HCT116 (cell line): Measurements from ENCODE around the gene CLCA2.

ENCODE experiments used
- CEBPB ChIP-seq: IDR thresholded peaks from 2 replicates; pipeline ENCODE4 v1.6.1; 2012; ENCODE audit warnings: low read depth
- CTCF ChIP-seq, 3 experiments: fragments of 200-600 bp in 1 of 3; sonication (generic) in 1 of 3; IDR thresholded peaks in 2 of 3; conservative IDR thresholded peaks in 1 of 3; 2 replicates each; pipeline ENCODE4 v1.5.1; 2012 to 2017; ENCODE audit warnings: low read depth in 2 of 3, low read length in 2 of 3, antibody characterized with exemption in 1 of 3, borderline replicate concordance in 1 of 3, control low read depth in 1 of 3, mild to moderate bottlenecking in 1 of 3, mixed read lengths in 1 of 3, mixed run types in 1 of 3, moderate library complexity in 1 of 3; ENCODE audit not compliant: insufficient read depth in 1 of 3
- EZH2 ChIP-seq: fragments of 200-600 bp; sonication (generic); IDR thresholded peaks from 2 replicates; pipeline ENCODE4 v1.6.1; 2017; ENCODE audit warnings: antibody characterized with exemption, mixed run types
- EZH2phosphoT487 ChIP-seq: fragments of 200-600 bp; IDR thresholded peaks from 2 replicates; pipeline ENCODE4 v1.6.1; 2018; ENCODE audit warnings: antibody characterized with exemption, borderline replicate concordance
- FOSL1 ChIP-seq: IDR thresholded peaks from 2 replicates; pipeline ENCODE4 v1.6.1; 2012; ENCODE audit warnings: low read depth
- POLR2A ChIP-seq: IDR thresholded peaks from 2 replicates; pipeline ENCODE4 v1.7.0; 2011; ENCODE audit warnings: borderline replicate concordance; ENCODE audit not compliant: insufficient read depth, insufficient read length; ENCODE audit errors: extremely low read depth
- POLR2AphosphoS5 ChIP-seq: IDR thresholded peaks from 2 replicates; pipeline ENCODE4 v1.6.1; 2011; ENCODE audit warnings: mild to moderate bottlenecking, low read depth, low read length, moderate library complexity
- SIN3A ChIP-seq: IDR thresholded peaks from 2 replicates; pipeline ENCODE4 v1.6.1; 2012; ENCODE audit warnings: low read depth
- SP1 ChIP-seq: IDR thresholded peaks from 2 replicates; pipeline ENCODE4 v1.6.1; 2012; ENCODE audit warnings: low read depth

- TF ChIP-seq POLR2AphosphoS5: no peak
- no peak for TF ChIP-seq CTCF (IDR thresholded peaks at IDR 0.05 in 2 of 3, conservative IDR thresholded peaks at IDR 0.05 in 1 of 3; ENCODE audit: borderline replicate concordance in 1 of 3, insufficient read depth in 1 of 3, low read depth in 2 of 3, low read length in 2 of 3)
- TF ChIP-seq CEBPB: no peak
- no peak for TF ChIP-seq POLR2A
- no peak for TF ChIP-seq FOSL1
- TF ChIP-seq SP1: no peak
- TF ChIP-seq SIN3A: no peak
- no peak for TF ChIP-seq EZH2phosphoT487
- no peak for TF ChIP-seq EZH2
These were observed 53.3 kb downstream of the CLCA2 start for GRCh38 chr1:86477256-86477655.
